HL-60 (cell line): Measurements from ENCODE around the gene HPCAL1.

ENCODE experiments used
- TF ChIP-seq, protein P1 (sequence below): IDR thresholded peaks from one replicate; pipeline ENCODE4 v1.5.1; 2011; ENCODE audit warnings: low read length, control low read depth, inconsistent platforms; ENCODE audit not compliant: insufficient read depth
- TF ChIP-seq, protein P2 (sequence below): IDR thresholded peaks from 2 replicates; pipeline ENCODE4 v1.6.1; 2012; ENCODE audit warnings: low read depth; ENCODE audit not compliant: insufficient replicate concordance

DNA sequence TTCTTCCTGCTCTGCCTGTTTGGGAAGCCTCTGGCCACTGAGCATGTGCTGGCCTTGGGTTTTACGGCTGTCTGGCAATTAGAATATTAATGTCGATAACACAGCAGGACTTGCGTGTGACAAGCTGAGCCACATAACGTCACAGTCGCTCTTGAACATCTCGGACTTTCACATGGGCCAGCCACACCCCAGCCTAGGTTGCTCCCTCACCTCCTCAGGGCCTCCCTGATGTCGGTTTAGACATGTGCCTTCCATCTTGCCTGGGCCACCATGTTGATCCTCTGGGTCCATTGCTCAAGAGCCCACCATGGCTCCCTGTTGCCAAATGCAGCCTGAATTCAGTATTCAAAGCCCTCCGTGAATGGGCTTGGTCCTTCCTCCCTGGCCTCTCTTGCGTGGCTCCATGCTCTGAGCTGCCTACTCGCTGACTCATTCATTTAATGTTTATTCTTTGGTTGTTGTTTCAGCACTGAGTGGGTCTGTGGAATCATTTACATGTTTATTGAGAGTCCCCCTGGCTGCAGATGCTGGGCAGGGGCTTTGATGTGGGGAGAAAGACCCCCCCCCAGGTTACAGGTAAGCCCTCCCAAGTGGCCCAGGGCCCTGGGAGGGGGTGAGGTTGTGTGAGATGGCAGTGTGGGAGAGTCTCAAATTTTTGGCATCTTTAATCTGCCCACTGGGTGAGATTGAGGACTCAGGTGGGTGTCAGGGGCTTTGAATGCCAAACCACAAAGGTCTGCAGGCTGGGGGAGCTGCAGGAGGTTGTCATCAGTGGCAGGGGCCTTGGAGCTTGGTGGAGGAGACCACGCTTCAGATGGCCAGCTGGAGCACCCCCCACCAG lies 83.4 kb downstream of the HPCAL1 start:
- TF ChIP-seq, protein P1, sequence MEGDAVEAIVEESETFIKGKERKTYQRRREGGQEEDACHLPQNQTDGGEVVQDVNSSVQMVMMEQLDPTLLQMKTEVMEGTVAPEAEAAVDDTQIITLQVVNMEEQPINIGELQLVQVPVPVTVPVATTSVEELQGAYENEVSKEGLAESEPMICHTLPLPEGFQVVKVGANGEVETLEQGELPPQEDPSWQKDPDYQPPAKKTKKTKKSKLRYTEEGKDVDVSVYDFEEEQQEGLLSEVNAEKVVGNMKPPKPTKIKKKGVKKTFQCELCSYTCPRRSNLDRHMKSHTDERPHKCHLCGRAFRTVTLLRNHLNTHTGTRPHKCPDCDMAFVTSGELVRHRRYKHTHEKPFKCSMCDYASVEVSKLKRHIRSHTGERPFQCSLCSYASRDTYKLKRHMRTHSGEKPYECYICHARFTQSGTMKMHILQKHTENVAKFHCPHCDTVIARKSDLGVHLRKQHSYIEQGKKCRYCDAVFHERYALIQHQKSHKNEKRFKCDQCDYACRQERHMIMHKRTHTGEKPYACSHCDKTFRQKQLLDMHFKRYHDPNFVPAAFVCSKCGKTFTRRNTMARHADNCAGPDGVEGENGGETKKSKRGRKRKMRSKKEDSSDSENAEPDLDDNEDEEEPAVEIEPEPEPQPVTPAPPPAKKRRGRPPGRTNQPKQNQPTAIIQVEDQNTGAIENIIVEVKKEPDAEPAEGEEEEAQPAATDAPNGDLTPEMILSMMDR = no peak
- TF ChIP-seq, protein P2, sequence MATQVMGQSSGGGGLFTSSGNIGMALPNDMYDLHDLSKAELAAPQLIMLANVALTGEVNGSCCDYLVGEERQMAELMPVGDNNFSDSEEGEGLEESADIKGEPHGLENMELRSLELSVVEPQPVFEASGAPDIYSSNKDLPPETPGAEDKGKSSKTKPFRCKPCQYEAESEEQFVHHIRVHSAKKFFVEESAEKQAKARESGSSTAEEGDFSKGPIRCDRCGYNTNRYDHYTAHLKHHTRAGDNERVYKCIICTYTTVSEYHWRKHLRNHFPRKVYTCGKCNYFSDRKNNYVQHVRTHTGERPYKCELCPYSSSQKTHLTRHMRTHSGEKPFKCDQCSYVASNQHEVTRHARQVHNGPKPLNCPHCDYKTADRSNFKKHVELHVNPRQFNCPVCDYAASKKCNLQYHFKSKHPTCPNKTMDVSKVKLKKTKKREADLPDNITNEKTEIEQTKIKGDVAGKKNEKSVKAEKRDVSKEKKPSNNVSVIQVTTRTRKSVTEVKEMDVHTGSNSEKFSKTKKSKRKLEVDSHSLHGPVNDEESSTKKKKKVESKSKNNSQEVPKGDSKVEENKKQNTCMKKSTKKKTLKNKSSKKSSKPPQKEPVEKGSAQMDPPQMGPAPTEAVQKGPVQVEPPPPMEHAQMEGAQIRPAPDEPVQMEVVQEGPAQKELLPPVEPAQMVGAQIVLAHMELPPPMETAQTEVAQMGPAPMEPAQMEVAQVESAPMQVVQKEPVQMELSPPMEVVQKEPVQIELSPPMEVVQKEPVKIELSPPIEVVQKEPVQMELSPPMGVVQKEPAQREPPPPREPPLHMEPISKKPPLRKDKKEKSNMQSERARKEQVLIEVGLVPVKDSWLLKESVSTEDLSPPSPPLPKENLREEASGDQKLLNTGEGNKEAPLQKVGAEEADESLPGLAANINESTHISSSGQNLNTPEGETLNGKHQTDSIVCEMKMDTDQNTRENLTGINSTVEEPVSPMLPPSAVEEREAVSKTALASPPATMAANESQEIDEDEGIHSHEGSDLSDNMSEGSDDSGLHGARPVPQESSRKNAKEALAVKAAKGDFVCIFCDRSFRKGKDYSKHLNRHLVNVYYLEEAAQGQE = no peak
